ENCODE data around the gene CTNND2.

Gene CTNND2

DNA sequence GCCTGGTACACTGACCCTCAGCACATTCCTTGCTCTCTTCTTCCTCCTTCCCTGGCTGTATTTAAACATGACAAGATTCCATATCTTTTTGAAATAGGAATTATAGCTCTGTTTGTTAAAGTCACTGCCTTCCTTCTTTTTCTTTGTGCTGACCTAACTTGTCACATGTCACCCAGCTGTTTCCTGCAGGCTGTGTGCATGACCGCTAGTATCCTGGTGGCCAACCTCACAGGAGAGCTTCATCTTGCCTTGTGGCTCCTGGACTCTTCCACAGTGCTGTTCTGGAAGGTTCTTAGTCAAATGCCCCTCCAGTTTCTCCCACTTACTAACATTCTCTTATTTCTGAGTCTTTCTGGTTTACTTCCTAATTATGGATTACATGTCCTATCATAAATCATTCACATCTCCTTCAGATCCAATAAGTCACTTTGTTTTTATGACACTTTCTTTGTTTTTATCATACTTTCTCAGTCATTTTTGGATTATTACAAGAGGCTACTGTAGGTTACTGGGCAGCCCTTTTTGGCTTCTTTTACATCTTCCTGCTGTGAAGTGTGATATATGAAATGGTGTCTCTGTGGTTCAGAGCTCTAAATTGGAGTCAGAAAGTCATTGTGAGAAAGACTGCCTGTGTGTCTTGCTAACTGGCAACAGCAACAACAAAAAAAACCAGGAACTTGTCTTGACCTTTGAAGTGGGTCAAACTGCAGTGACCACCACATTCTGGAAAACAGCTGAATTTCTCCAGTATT, 679.6 kb downstream of the CTNND2 start:
- H3K9ac ChIP-seq (ENCODE audit: insufficient read length, low read depth) = no peak overlapping the region
- DNase-seq (ENCODE audit: low read depth, low spot score) = no peak
- TF ChIP-seq SUZ12 (IDR thresholded peaks at IDR 0.05; ENCODE audit: extremely low read depth, insufficient read depth, insufficient read length) (no peak), ZNF274 (IDR thresholded peaks at IDR 0.05; ENCODE audit: low read depth, low read length) (no peak), YY1 (IDR thresholded peaks at IDR 0.05; ENCODE audit: insufficient read depth, insufficient read length) (no peak)
- H3K27me3 ChIP-seq (ENCODE audit: insufficient read depth, insufficient read length) = no peaks in the 10 kb centered on the region
- no peaks in the 10 kb centered on the region for H3K36me3 ChIP-seq (ENCODE audit: insufficient read depth, insufficient read length, low read length)
- H3K4me3 ChIP-seq (ENCODE audit: insufficient read length, low read depth) = no peak overlapping the region
- no peaks in the 10 kb centered on the region for H3K4me1 ChIP-seq (ENCODE audit: insufficient read depth, insufficient read length)
- H3K9me3 ChIP-seq (ENCODE audit: insufficient read depth, low read length) = no peaks in the 10 kb centered on the region

DNA sequence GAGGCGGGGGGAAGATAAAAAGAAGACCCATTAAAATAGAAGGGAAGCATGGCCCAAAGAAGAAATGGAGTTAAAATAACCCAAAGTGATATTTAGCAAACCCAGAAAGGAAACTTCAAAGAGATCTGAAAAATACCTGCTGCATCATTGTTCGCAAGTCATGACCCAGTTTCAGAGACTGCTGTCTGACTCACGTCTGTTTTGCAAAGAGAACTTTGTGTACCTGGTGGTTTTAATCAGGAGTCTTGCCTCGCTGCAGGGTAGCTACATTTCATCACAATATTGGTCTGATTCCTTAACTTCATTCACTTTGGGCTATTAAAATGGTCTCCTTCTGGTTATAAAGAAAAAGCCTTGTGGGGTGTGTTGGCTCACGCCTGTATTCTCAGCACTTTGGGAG, 682.1 kb downstream of the CTNND2 start:
- no peak overlapping the region for H3K9ac ChIP-seq (ENCODE audit: insufficient read length, low read depth)
- no peaks in the 10 kb centered on the region for H3K9me3 ChIP-seq (ENCODE audit: insufficient read depth, low read length)
- H3K27me3 ChIP-seq (ENCODE audit: insufficient read depth, insufficient read length) = no peaks in the 10 kb centered on the region
- DNase-seq (ENCODE audit: low read depth, low spot score) = no peak
- H3K4me1 ChIP-seq (ENCODE audit: insufficient read depth, insufficient read length) = no peaks in the 10 kb centered on the region
- TF ChIP-seq YY1 (IDR thresholded peaks at IDR 0.05; ENCODE audit: insufficient read depth, insufficient read length) = no peak
- no peak for TF ChIP-seq SUZ12 (IDR thresholded peaks at IDR 0.05; ENCODE audit: extremely low read depth, insufficient read depth, insufficient read length)
- no peak for TF ChIP-seq ZNF274 (IDR thresholded peaks at IDR 0.05; ENCODE audit: low read depth, low read length)
- no peaks in the 10 kb centered on the region for H3K36me3 ChIP-seq (ENCODE audit: insufficient read depth, insufficient read length, low read length)
- H3K4me3 ChIP-seq (ENCODE audit: insufficient read length, low read depth) = no peak overlapping the region

DNA sequence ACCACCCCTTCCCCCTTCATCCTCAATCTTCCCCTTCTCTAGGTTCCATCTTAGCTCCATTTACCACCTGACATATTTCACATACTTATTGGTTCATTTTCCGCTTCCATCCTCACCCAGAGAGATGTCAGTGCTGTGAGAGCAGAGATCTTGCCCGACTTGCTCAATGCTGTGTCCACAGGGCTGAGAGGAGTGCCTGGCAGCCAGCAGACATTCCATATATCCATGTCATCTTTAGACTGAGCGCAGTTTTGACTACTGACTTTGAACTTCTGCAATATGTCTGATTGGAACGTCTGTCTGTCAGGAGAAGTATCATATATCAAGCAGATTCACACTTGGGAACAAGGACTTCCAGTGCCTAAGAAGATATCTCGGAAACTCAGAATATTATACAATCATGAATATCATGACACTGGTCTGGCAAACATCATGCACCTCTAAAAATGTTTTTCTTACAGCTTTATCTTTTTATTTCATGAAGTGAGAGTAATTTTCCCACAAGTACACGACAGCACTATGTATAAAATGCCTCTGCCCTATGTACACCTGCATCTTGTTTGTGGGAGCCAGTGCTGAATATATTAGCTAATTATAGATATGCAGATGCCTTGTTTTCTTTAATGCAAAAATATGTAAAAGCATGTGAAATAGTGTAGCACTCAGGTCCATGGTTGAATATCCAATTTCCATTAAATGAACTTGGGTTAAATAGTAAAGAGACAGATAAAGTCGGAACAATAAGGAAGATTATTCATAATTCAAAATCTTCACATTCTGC, 689.2 kb downstream of the CTNND2 start:
- no peaks in the 10 kb centered on the region for H3K9me3 ChIP-seq (ENCODE audit: insufficient read depth, low read length)
- no peaks in the 10 kb centered on the region for H3K36me3 ChIP-seq (ENCODE audit: insufficient read depth, insufficient read length, low read length)
- no peaks in the 10 kb centered on the region for H3K4me1 ChIP-seq (ENCODE audit: insufficient read depth, insufficient read length)
- no peak overlapping the region for H3K4me3 ChIP-seq (ENCODE audit: insufficient read length, low read depth)
- DNase-seq (ENCODE audit: low read depth, low spot score) = no peak
- H3K9ac ChIP-seq (ENCODE audit: insufficient read length, low read depth) = no peak overlapping the region
- TF ChIP-seq ZNF274 (IDR thresholded peaks at IDR 0.05; ENCODE audit: low read depth, low read length) = no peak
- TF ChIP-seq YY1 (IDR thresholded peaks at IDR 0.05; ENCODE audit: insufficient read depth, insufficient read length) = no peak
- TF ChIP-seq SUZ12 (IDR thresholded peaks at IDR 0.05; ENCODE audit: extremely low read depth, insufficient read depth, insufficient read length) = no peak
- no peaks in the 10 kb centered on the region for H3K27me3 ChIP-seq (ENCODE audit: insufficient read depth, insufficient read length)

DNA sequence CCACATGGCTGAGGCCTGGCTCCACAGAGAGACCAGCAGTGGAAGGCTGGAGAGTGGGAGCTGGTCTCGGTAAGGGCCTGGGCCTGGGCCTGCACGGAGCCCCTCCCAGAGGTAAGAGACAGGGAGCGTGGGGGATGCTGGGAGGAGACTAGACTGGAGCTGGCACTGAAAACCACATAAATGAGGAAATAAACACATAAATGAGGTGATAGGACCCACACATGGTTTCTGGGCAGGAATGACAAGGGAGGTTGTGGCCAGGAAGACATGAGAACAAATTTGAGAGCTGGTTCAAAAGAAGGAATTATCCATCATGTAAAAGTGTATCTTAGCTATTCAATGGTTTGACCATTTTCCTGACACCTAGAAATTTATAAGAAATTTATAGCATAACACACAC, 691.5 kb downstream of the CTNND2 start:
- no peak for DNase-seq (ENCODE audit: low read depth, low spot score)
- no peaks in the 10 kb centered on the region for H3K27me3 ChIP-seq (ENCODE audit: insufficient read depth, insufficient read length)
- no peak overlapping the region for H3K4me3 ChIP-seq (ENCODE audit: insufficient read length, low read depth)
- no peaks in the 10 kb centered on the region for H3K36me3 ChIP-seq (ENCODE audit: insufficient read depth, insufficient read length, low read length)
- no peaks in the 10 kb centered on the region for H3K4me1 ChIP-seq (ENCODE audit: insufficient read depth, insufficient read length)
- H3K9me3 ChIP-seq (ENCODE audit: insufficient read depth, low read length) = no peaks in the 10 kb centered on the region
- no peak for TF ChIP-seq SUZ12 (IDR thresholded peaks at IDR 0.05; ENCODE audit: extremely low read depth, insufficient read depth, insufficient read length)
- TF ChIP-seq ZNF274 (IDR thresholded peaks at IDR 0.05; ENCODE audit: low read depth, low read length) = no peak
- TF ChIP-seq YY1 (IDR thresholded peaks at IDR 0.05; ENCODE audit: insufficient read depth, insufficient read length) = no peak
- H3K9ac ChIP-seq (ENCODE audit: insufficient read length, low read depth) = no peak overlapping the region

DNA sequence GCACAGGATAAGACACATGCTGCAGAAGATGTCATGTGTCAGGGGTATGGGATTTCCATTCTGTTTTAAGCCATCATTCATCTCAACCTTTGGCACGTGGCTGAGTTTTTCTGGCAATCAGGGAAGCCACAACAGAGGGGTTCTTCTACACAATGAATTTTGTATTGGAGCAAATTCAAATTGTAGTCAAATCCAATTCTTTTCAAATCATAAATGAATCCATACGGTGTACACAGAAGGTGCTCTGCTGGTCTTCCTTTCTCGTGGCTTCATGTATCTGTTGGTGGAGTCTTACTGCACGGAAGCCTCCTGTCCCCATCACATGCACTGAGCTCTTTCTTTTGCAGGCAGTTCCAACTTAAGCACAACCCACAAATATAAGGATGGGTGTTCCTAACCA, 706.5 kb downstream of the CTNND2 start:
- Histone ChIP-seq H3K4me1 (ENCODE audit: insufficient read depth, insufficient read length) (no peaks in the 10 kb centered on the region), H3K4me3 (ENCODE audit: insufficient read length, low read depth) (no peak overlapping the region), H3K36me3 (ENCODE audit: insufficient read depth, insufficient read length, low read length) (no peaks in the 10 kb centered on the region), H3K9me3 (ENCODE audit: insufficient read depth, low read length) (no peaks in the 10 kb centered on the region), H3K9ac (ENCODE audit: insufficient read length, low read depth) (no peak overlapping the region), H3K27me3 (ENCODE audit: insufficient read depth, insufficient read length) (no peaks in the 10 kb centered on the region)
- TF ChIP-seq SUZ12 (IDR thresholded peaks at IDR 0.05; ENCODE audit: extremely low read depth, insufficient read depth, insufficient read length) (no peak), ZNF274 (IDR thresholded peaks at IDR 0.05; ENCODE audit: low read depth, low read length) (no peak), YY1 (IDR thresholded peaks at IDR 0.05; ENCODE audit: insufficient read depth, insufficient read length) (no peak)
- no peak for DNase-seq (ENCODE audit: low read depth, low spot score)

DNA sequence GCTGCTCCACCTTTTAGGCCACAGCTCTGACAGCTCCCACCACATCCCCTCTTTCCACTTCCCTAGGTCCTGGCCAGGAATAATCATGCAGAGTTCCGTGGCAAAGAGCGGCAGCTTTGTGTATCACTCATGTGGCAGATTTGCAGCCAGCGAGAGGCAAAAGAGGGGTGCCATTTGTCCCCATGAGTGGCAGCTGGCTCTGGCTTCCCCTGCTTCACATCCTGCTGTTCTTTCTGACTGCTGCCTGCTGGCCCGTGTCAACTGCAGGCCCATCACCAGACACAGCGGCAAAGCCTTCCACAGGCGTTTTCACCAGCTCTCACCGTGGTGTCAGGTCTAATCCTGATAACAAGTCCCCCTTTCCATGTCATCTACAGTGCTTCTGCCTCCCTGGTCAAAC, 712.6 kb downstream of the CTNND2 start:
- Histone ChIP-seq H3K9me3 (ENCODE audit: insufficient read depth, low read length) (no peaks in the 10 kb centered on the region), H3K4me1 (ENCODE audit: insufficient read depth, insufficient read length) (no peaks in the 10 kb centered on the region), H3K36me3 (ENCODE audit: insufficient read depth, insufficient read length, low read length) (no peaks in the 10 kb centered on the region), H3K27me3 (ENCODE audit: insufficient read depth, insufficient read length) (no peaks in the 10 kb centered on the region), H3K4me3 (ENCODE audit: insufficient read length, low read depth) (no peak overlapping the region), H3K9ac (ENCODE audit: insufficient read length, low read depth) (no peak overlapping the region)
- no peak for TF ChIP-seq ZNF274 (IDR thresholded peaks at IDR 0.05; ENCODE audit: low read depth, low read length)
- no peak for TF ChIP-seq SUZ12 (IDR thresholded peaks at IDR 0.05; ENCODE audit: extremely low read depth, insufficient read depth, insufficient read length)
- DNase-seq (ENCODE audit: low read depth, low spot score) = no peak

GRCh38 chr5:11182441-11183080, 721.7 kb downstream of the CTNND2 start:
- Histone ChIP-seq H3K27me3 (ENCODE audit: insufficient read depth, insufficient read length) (no peaks in the 10 kb centered on the region), H3K36me3 (ENCODE audit: insufficient read depth, insufficient read length, low read length) (no peaks in the 10 kb centered on the region), H3K4me1 (ENCODE audit: insufficient read depth, insufficient read length) (peaks cover 9% of the 10 kb centered on the region), H3K9me3 (ENCODE audit: insufficient read depth, low read length) (no peaks in the 10 kb centered on the region), H3K9ac (ENCODE audit: insufficient read length, low read depth) (no peak overlapping the region), H3K4me3 (ENCODE audit: insufficient read length, low read depth) (no peak overlapping the region)
- TF ChIP-seq ZNF274 (IDR thresholded peaks at IDR 0.05; ENCODE audit: low read depth, low read length) = no peak
- TF ChIP-seq SUZ12 (IDR thresholded peaks at IDR 0.05; ENCODE audit: extremely low read depth, insufficient read depth, insufficient read length) = no peak
- no peak for TF ChIP-seq YY1 (IDR thresholded peaks at IDR 0.05; ENCODE audit: insufficient read depth, insufficient read length)
- DNase-seq (ENCODE audit: low read depth, low spot score) = peak; percentile 22
